DOHH2 (cell line): ENCODE data around the gene NUDC.

Experiments
- H3F3A ChIP-seq: fragments of 200-600 bp; sonication (generic), shearing (Covaris generic); 2 replicates; pipeline ENCODE4 v1.6.0; 2016; ENCODE audit warnings: antibody characterized with exemption, mild to moderate bottlenecking; ENCODE audit not compliant: control insufficient read depth, insufficient read depth
- H3K27ac ChIP-seq: fragments of 200-600 bp; sonication (generic); 2 replicates; pipeline ENCODE4 v1.5.1; 2014; ENCODE audit warnings: low read depth, mild to moderate bottlenecking, low read length, moderate library complexity
- H3K27me3 ChIP-seq: fragments of 200-600 bp; sonication (generic); 2 replicates; pipeline ENCODE4 v1.6.1; 2014; ENCODE audit warnings: mild to moderate bottlenecking, low read length, mixed read lengths; ENCODE audit not compliant: control insufficient read depth
- H3K36me3 ChIP-seq: fragments of 200-600 bp; sonication (generic); 2 replicates; pipeline ENCODE4 v1.6.1; 2014; ENCODE audit warnings: mild to moderate bottlenecking, low read length, moderate library complexity, mixed read lengths; ENCODE audit not compliant: control insufficient read depth
- H3K4me1 ChIP-seq: fragments of 200-600 bp; sonication (generic); 2 replicates; pipeline ENCODE4 v1.6.1; 2014; ENCODE audit warnings: mild to moderate bottlenecking, low read length, mixed read lengths; ENCODE audit not compliant: control insufficient read depth
- H3K4me2 ChIP-seq: fragments of 200-600 bp; sonication (generic); 2 replicates; pipeline ENCODE4 v1.6.0; 2014; ENCODE audit warnings: mild to moderate bottlenecking, low read length, moderate library complexity
- H3K4me3 ChIP-seq: fragments of 200-600 bp; sonication (generic); 2 replicates; pipeline ENCODE4 v1.5.1; 2014; ENCODE audit warnings: mild to moderate bottlenecking, low read length, mixed read lengths
- H3K79me2 ChIP-seq: fragments of 200-600 bp; sonication (generic); 2 replicates; pipeline ENCODE4 v1.6.1; 2014; ENCODE audit warnings: mild to moderate bottlenecking, low read length, mixed read lengths; ENCODE audit not compliant: control insufficient read depth
- H3K9me2 ChIP-seq: fragments of 200-600 bp; sonication (generic); replicated peaks from 2 replicates; pipeline ENCODE4 v1.6.1; 2014; ENCODE audit warnings: mild to moderate bottlenecking, low read length, mixed read lengths; ENCODE audit not compliant: control insufficient read depth
- H3K9me3 ChIP-seq: fragments of 200-600 bp; sonication (generic); 2 replicates; pipeline ENCODE4 v1.6.1; 2014; ENCODE audit warnings: antibody characterized with exemption, low read length, mixed read lengths; ENCODE audit not compliant: control insufficient read depth, insufficient read depth
- H4K20me1 ChIP-seq: fragments of 200-600 bp; sonication (generic); 2 replicates; pipeline ENCODE4 v1.6.0; 2014; ENCODE audit warnings: low read depth, mild to moderate bottlenecking, antibody characterized with exemption, low read length, moderate library complexity; ENCODE audit not compliant: control insufficient read depth, insufficient read depth
- CTCF ChIP-seq: fragments of 200-600 bp; sonication (generic); IDR thresholded peaks from one replicate; pipeline ENCODE4 v1.5.1; 2014; ENCODE audit warnings: antibody characterized with exemption, mild to moderate bottlenecking, low read depth, low read length; ENCODE audit not compliant: poor library complexity, severe bottlenecking
- EZH2phosphoT487 ChIP-seq: fragments of 200-600 bp; sonication (generic); IDR thresholded peaks from 2 replicates; pipeline ENCODE4 v1.6.1; 2017; ENCODE audit warnings: borderline replicate concordance, mild to moderate bottlenecking, antibody characterized with exemption, low read length, moderate library complexity, mixed read lengths

Gene NUDC

GRCh38 chr1:26907071-26907917 lies 14.2 kb upstream of the NUDC start:
- no peaks in the 10 kb centered on the region for H3K9me2 ChIP-seq
- no peaks in the 10 kb centered on the region for H3F3A ChIP-seq
- no peaks in the 10 kb centered on the region for H3K9me3 ChIP-seq
- no peak overlapping the region for H3K4me2 ChIP-seq
- no peaks in the 10 kb centered on the region for H3K36me3 ChIP-seq
- no peaks in the 10 kb centered on the region for H4K20me1 ChIP-seq
- no peaks in the 10 kb centered on the region for H3K79me2 ChIP-seq
- H3K4me3 ChIP-seq, result no peak overlapping the region
- H3K27me3 ChIP-seq, result no peaks in the 10 kb centered on the region
- H3K27ac ChIP-seq, result no peak overlapping the region
- no peaks in the 10 kb centered on the region for H3K4me1 ChIP-seq
- TF ChIP-seq EZH2phosphoT487, result no peak
- no peak for TF ChIP-seq CTCF

- no peaks in the 10 kb centered on the region for H3K9me3 ChIP-seq
Observed at GRCh38 chr1:26909951-26910342, 11.6 kb upstream of the NUDC start.

GRCh38 chr1:26910343-26911160 lies 11.0 kb upstream of the NUDC start:
- no peaks in the 10 kb centered on the region for H3K36me3 ChIP-seq
- no peaks in the 10 kb centered on the region for H3K4me1 ChIP-seq

More at GRCh38 chr1:26909951-26910342, 11.6 kb upstream of the NUDC start:
- Histone ChIP-seq H4K20me1 (no peaks in the 10 kb centered on the region), H3K4me1 (no peaks in the 10 kb centered on the region), H3K36me3 (no peaks in the 10 kb centered on the region), H3K4me2 (no peak overlapping the region), H3K4me3 (no peak overlapping the region), H3F3A (no peaks in the 10 kb centered on the region), H3K79me2 (no peaks in the 10 kb centered on the region), H3K27me3 (no peaks in the 10 kb centered on the region), H3K9me2 (no peaks in the 10 kb centered on the region), H3K27ac (no peak overlapping the region)
- TF ChIP-seq CTCF, result no peak
- no peak for TF ChIP-seq EZH2phosphoT487

More at GRCh38 chr1:26910343-26911160, 11.0 kb upstream of the NUDC start:
- H3F3A ChIP-seq, result no peaks in the 10 kb centered on the region
- H3K27ac ChIP-seq, result no peak overlapping the region
- H3K9me3 ChIP-seq, result no peaks in the 10 kb centered on the region
- TF ChIP-seq CTCF (no peak), EZH2phosphoT487 (no peak)
- no peaks in the 10 kb centered on the region for H3K9me2 ChIP-seq
- no peaks in the 10 kb centered on the region for H3K27me3 ChIP-seq
- no peaks in the 10 kb centered on the region for H4K20me1 ChIP-seq
- no peaks in the 10 kb centered on the region for H3K79me2 ChIP-seq
- no peak overlapping the region for H3K4me2 ChIP-seq
- H3K4me3 ChIP-seq, result no peak overlapping the region
